Measurements from ENCODE around the gene KIAA0319L. TPM values are rescaled to one million over a fixed set of nuclear protein-coding genes. Genes with fewer than 3 reads are reported as not detected.

Gene KIAA0319L
- total RNA-seq, 1 experiment from 2014 or later, result 72.0 TPM

GRCh38 chr1:35507947-35508346 is 49.3 kb downstream of the KIAA0319L start:
- H3K9me2 ChIP-seq (ENCODE audit: insufficient read depth), result no peaks in the 10 kb centered on the region
- H3K9me3 ChIP-seq (ENCODE audit: insufficient read depth, low read depth), result no peaks in the 10 kb centered on the region
- peak overlapping the region; percentile 71 for H3K27ac ChIP-seq
- ChIA-PET CTCF (no interaction called here), POLR2A (ENCODE audit: unreplicated experiment) (no interaction called here)
- no peak for TF ChIP-seq EZH2 (IDR thresholded peaks at IDR 0.05; ENCODE audit: low read depth)
- TF ChIP-seq, protein P1, sequence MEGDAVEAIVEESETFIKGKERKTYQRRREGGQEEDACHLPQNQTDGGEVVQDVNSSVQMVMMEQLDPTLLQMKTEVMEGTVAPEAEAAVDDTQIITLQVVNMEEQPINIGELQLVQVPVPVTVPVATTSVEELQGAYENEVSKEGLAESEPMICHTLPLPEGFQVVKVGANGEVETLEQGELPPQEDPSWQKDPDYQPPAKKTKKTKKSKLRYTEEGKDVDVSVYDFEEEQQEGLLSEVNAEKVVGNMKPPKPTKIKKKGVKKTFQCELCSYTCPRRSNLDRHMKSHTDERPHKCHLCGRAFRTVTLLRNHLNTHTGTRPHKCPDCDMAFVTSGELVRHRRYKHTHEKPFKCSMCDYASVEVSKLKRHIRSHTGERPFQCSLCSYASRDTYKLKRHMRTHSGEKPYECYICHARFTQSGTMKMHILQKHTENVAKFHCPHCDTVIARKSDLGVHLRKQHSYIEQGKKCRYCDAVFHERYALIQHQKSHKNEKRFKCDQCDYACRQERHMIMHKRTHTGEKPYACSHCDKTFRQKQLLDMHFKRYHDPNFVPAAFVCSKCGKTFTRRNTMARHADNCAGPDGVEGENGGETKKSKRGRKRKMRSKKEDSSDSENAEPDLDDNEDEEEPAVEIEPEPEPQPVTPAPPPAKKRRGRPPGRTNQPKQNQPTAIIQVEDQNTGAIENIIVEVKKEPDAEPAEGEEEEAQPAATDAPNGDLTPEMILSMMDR (conservative IDR thresholded peaks at IDR 0.05), result no peak
- H3K4me2 ChIP-seq, result peak overlapping the region; percentile 45
- peaks cover 8% of the 10 kb centered on the region; the same call in 1 of the 2 replicates for H4K20me1 ChIP-seq (ENCODE audit: insufficient read depth)
- no peak overlapping the region for H2AFZ ChIP-seq
- peaks cover 51% of the 10 kb centered on the region for H3K4me1 ChIP-seq (replicated peaks; ENCODE audit: insufficient read depth)
- H3K4me3 ChIP-seq, result no peak overlapping the region
- no peaks in the 10 kb centered on the region for H3K27me3 ChIP-seq (ENCODE audit: insufficient read depth, low read depth)
- peak in 1 of 2 experiments; percentile 48 for DNase-seq
- intact Hi-C loops (cut with micrococcal nuclease; ENCODE audit: unreplicated experiment), result no loop called here
- peaks cover 5% of the 10 kb centered on the region; the same call in 1 of the 2 replicates for H3K36me3 ChIP-seq (ENCODE audit: low read depth)
- no TSS peak for BruUV-seq (replicated peaks)
- H3F3A ChIP-seq (ENCODE audit: insufficient read depth, low read depth), result peaks cover 26% of the 10 kb centered on the region
- peaks cover 27% of the 10 kb centered on the region; the same call in 1 of the 2 replicates for H3K79me2 ChIP-seq (ENCODE audit: low read depth)

GRCh38 chr1:35506960-35507912 is 50.0 kb downstream of the KIAA0319L start:
- peaks cover 26% of the 10 kb centered on the region for H3F3A ChIP-seq (ENCODE audit: insufficient read depth, low read depth)
- ChIA-PET CTCF (interaction anchor here (1.1 kb wide), 1 partner anchor 56 kb away, joined by 3 read pairs; no protein-coding TSS in a partner anchor), POLR2A (ENCODE audit: unreplicated experiment) (interaction anchor here (0.7 kb wide), 1 partner anchor 314 kb away, joined by 6 read pairs; the partner anchor contains the start of gene SFPQ)
- H3K4me3 ChIP-seq, result no peak overlapping the region
- peaks cover 27% of the 10 kb centered on the region; the same call in 1 of the 2 replicates for H3K79me2 ChIP-seq (ENCODE audit: low read depth)
- H3K9me3 ChIP-seq (ENCODE audit: insufficient read depth, low read depth), result no peaks in the 10 kb centered on the region
- H3K4me2 ChIP-seq, result peak overlapping the region; percentile 45
- DNase-seq, result peak; percentile 18 to 81
- peaks cover 51% of the 10 kb centered on the region for H3K4me1 ChIP-seq (replicated peaks; ENCODE audit: insufficient read depth)
- no peaks in the 10 kb centered on the region for H3K27me3 ChIP-seq (ENCODE audit: insufficient read depth, low read depth)
- intact Hi-C loops (cut with micrococcal nuclease; ENCODE audit: unreplicated experiment), result loop anchor here (1.0 kb wide), 1 partner anchor 17 kb away; no protein-coding TSS in a partner anchor
- peak overlapping the region; percentile 71 for H3K27ac ChIP-seq
- H4K20me1 ChIP-seq (ENCODE audit: insufficient read depth), result peaks cover 8% of the 10 kb centered on the region; the same call in 1 of the 2 replicates
- no peak overlapping the region for H2AFZ ChIP-seq
- TF ChIP-seq, protein P1 (conservative IDR thresholded peaks at IDR 0.05), result no peak
- no peak for TF ChIP-seq EZH2 (IDR thresholded peaks at IDR 0.05; ENCODE audit: low read depth)
- BruUV-seq (replicated peaks), result no TSS peak
- no peaks in the 10 kb centered on the region for H3K9me2 ChIP-seq (ENCODE audit: insufficient read depth)
- H3K36me3 ChIP-seq (ENCODE audit: low read depth), result peaks cover 5% of the 10 kb centered on the region; the same call in 1 of the 2 replicates
